SKM-1 treated with dmso at 0.1 percent for 144 hours (cell line): ENCODE results near the gene TFEB.

ENCODE experiments used
- DNase-seq: peaks from one replicate; lab custom pipeline; 2025; ENCODE audit not compliant: unreplicated experiment; lab: John Stamatoyannopoulos, UW

TFEB gene

GRCh38 chr6:41707565-41708200, 27.7 kb downstream of the TFEB start:
- DNase-seq = peak; percentile 87

DNA sequence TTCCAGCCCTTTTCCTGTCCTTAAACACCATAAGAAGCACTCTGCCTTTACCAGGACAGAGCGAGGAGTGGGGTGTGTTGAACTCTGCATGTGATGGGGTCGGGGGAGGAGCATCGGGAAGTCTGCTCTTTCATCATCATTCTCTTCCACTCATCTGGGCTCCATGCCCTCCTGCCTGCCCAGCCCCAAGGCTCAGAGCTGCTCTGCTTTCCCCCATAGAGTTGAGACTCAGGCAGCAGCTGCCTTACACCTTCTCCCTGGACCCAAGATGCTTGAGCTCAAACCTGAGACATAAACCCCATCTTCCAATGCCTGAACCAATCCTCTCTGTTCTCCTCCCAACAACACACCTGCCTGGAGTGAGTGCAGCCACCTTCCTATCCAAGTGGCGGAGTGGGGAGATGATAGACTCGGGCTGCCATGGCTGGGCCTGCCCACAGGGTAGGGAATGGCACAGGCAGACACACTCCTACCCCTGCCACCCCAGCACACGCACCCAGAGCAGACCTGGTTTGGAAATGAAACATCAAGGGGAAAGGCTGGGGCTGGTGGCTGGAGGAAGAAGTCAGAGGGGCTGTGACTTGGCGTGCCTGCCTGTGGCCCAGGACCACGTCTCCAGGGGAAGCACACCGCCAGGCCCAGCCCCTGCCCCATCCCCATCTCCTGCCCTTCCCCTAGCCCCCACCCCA, 28.4 kb downstream of the TFEB start:
- DNase-seq = no peak

GRCh38 chr6:41705996-41706835, 29.2 kb downstream of the TFEB start:
- peak; percentile 85 for DNase-seq

DNA sequence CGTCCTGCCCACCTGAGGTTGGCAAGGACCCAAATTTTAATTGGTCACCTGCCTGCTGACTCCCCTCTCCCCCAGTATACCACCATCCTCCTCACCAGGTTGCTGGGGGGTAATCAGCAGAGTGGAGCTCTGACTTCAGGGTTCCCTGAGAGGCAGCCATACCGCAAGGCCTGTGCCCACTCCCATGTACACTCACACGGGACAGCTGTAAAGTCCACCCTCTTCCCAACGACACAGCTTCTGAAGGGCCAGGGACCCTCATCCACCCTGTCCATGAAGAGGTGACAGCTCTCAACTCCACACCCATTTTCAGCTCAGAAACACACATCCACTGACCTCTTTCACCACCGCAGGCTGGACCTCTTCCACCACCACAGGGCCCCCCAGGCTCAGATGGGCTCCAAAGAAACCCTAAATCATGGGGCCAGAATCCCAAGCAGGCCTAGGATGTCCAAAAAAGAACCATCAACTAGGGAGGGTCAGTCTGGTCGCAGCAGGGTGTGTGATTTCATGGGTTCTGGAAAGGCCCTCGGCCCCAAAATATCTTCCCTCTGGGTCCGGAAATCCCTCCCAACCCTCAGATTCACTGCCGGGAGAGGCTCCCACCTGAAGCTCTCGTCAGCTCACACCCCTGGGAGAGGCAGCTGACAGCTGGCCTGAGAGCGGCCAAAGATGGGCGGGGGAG, 30.0 kb downstream of the TFEB start:
- no peak for DNase-seq

DNA sequence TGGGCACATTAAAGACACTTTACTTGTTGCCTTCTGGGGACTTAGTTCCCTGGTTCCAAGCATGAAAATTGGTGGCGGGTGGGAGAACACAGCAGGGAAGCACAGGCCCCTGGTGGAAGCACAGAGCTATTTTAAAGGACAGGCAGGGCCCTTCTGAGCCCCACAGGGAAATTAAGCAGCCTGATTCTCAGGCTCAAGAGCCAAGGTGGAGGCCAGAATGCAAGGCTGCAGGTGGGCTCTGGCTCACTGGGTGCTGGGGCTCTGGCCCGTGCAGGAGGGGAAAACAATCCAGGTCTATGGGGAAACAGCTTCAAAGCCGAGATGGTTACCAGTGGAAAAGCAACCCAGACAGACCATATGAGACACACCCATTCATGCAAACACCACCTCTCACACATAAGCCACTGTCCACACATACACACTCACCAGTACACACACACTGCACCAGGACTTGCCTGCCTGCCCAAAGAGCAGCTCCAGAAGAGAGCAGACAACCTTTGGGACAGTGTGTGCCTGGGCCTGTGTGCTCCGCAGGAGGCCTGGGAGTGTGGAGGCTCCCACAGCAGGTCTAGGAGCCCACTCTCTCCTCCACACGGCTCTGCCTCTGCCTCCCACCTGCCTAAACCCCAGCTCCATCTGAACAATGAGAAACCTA, 30.6 kb downstream of the TFEB start:
- DNase-seq = no peak

GRCh38 chr6:41704028-41704427, 31.4 kb downstream of the TFEB start:
- no peak for DNase-seq

- no peak for DNase-seq
These were observed 32.5 kb downstream of the TFEB start for GRCh38 chr6:41702771-41703494.

DNA sequence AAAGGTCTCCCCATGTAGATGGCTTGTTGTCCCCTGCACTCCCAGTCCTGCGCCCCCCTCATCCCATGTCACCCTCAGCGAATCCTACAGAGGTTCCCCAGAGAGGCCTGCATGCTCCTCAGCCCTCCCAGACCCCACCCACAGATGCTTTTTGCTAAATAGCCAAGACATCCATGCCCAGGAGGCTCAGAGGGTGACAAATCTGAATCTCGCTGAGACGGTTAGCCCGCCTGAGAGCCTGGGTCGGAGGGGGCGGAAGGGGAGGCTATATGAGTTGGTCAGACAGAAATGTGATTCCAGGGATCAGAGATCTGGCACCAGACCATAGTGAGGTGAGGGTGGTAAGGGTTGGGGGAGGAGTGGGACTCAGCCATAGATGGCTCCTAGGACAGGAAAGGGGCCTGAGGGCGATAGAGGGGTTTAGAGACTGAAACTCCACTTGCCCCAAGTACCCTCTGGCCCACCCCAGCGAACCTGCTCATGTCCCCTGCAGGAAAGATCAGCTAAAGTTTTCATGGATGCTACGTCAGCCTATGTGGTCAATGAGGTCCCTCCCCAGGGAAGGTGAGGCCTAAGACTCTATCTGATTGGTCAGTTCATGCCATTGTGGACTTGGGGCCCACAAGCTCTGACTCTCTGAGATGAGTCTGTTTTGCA, 33.2 kb downstream of the TFEB start:
- DNase-seq = no peak

- DNase-seq = no peak
These were observed 34.7 kb downstream of the TFEB start for GRCh38 chr6:41700463-41701347.

GRCh38 chr6:41699063-41699462, 36.3 kb downstream of the TFEB start:
- no peak for DNase-seq

- no peak for DNase-seq
These were observed 37.3 kb downstream of the TFEB start for GRCh38 chr6:41697861-41698781.

DNA sequence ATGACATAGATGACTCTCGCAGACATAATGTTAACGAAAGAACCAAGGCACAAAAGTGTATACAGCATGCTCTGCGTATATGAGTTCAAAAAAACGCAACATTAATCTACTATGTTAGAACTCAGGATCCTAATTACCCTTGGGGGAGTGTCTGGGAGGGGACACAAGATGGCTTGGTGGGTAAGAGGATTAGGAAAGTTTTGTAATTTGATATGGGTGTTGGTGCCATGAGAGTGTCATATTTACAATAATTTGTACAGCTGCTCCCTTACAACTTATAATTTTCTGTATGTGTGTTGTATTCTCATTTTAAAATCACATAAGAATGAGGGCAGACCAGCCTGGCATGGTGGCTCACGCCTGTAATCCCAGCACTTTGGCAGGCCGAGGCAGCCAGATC, 38.6 kb downstream of the TFEB start:
- DNase-seq = no peak

DNA sequence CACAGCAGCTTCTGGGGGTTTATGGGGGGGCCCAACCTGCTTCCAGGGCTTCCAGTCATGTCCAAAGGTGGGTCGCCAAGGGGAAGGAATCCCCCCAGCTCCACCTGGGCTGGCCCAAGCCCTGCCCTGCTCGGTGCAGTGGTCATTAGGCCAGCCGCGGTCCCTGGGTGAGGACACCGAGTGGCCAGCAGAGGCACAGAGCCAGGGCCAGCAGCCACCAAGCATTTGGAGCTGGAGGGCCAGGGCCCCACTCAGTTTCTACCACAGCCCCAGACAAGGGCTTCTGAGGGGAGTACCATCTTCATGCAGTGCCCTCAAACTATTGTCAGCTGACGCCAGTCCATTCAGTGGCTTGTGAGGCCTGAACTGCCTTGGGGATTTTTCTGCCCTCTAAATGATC, 39.6 kb downstream of the TFEB start:
- no peak for DNase-seq

- no peak for DNase-seq
These were observed 40.4 kb downstream of the TFEB start for GRCh38 chr6:41694815-41695526.

GRCh38 chr6:41693281-41694240, 41.8 kb downstream of the TFEB start:
- no peak for DNase-seq

GRCh38 chr6:41692730-41693129, 42.7 kb downstream of the TFEB start:
- DNase-seq = no peak
